Suprapubic skin (tissue), 4 donors: ENCODE results near the gene EXD3. TPM values are rescaled to one million over a fixed set of nuclear protein-coding genes. Genes with fewer than 3 reads are reported as not detected.

Experiments used
- DNase-seq, 2 donors: peaks; one replicate each; pipeline ENCODE4 v3.0.0-alpha.2; 2019; ENCODE audit warnings: low spot score in 2 of 2
- H3K27ac ChIP-seq: fragments of 200-600 bp; sonication (generic); one replicate; pipeline ENCODE4 v1.5.1; 2019
- H3K27me3 ChIP-seq: fragments of 200-600 bp; sonication (generic); one replicate; pipeline ENCODE4 v1.5.1; 2019
- H3K36me3 ChIP-seq: fragments of 200-600 bp; sonication (generic); one replicate; pipeline ENCODE4 v1.5.1; 2019
- H3K4me1 ChIP-seq: fragments of 200-600 bp; sonication (generic); one replicate; pipeline ENCODE4 v1.5.1; 2019
- H3K4me3 ChIP-seq: fragments of 200-600 bp; sonication (generic); one replicate; pipeline ENCODE4 v1.5.1; 2019; ENCODE audit warnings: mild to moderate bottlenecking
- H3K9me3 ChIP-seq: fragments of 200-600 bp; sonication (generic); one replicate; pipeline ENCODE4 v1.5.1; 2019
- CTCF ChIP-seq, 2 donors: fragments of 200-600 bp in 1 of 2; fragments of 450-650 bp in 1 of 2; sonication (generic) in 1 of 2; IDR thresholded peaks; one replicate each; pipeline ENCODE4 v1.5.1; 2016 to 2019; ENCODE audit warnings: antibody characterized with exemption in 2 of 2, mild to moderate bottlenecking in 1 of 2, moderate library complexity in 1 of 2
- EP300 ChIP-seq: sonication (generic); formaldehyde crosslinking; IDR thresholded peaks from one replicate; pipeline ENCODE4 v1.6.1; 2017; ENCODE audit warnings: antibody characterized with exemption
- POLR2A ChIP-seq, 2 donors: fragments of 450-650 bp; IDR thresholded peaks; one replicate each; pipeline ENCODE4 v1.6.1; 2017; ENCODE audit warnings: antibody characterized with exemption in 2 of 2, mild to moderate bottlenecking in 2 of 2, moderate library complexity in 2 of 2
- POLR2AphosphoS5 ChIP-seq, 3 donors: sonication (generic); formaldehyde crosslinking; IDR thresholded peaks; one replicate each; pipeline ENCODE4 v1.6.1; 2017; ENCODE audit warnings: antibody characterized with exemption in 3 of 3
- WGBS: methylation state at CpG from one replicate; pipeline ENCODE4 v1.1.5; 2018; 5-methylcytosine and 5-hydroxymethylcytosine counted together
- total RNA-seq, 4 donors: library from RNA; depleted of rRNA; stranded (reverse); fragments of >200 nt; gene quantifications; one replicate each; pipeline ENCODE4 v1.1.0, GENCODE V29; 2016

EXD3 gene
- total RNA-seq, 4 donors from 2014 or later, result 7.3 to 54.0 (median 16.4) TPM

DNA sequence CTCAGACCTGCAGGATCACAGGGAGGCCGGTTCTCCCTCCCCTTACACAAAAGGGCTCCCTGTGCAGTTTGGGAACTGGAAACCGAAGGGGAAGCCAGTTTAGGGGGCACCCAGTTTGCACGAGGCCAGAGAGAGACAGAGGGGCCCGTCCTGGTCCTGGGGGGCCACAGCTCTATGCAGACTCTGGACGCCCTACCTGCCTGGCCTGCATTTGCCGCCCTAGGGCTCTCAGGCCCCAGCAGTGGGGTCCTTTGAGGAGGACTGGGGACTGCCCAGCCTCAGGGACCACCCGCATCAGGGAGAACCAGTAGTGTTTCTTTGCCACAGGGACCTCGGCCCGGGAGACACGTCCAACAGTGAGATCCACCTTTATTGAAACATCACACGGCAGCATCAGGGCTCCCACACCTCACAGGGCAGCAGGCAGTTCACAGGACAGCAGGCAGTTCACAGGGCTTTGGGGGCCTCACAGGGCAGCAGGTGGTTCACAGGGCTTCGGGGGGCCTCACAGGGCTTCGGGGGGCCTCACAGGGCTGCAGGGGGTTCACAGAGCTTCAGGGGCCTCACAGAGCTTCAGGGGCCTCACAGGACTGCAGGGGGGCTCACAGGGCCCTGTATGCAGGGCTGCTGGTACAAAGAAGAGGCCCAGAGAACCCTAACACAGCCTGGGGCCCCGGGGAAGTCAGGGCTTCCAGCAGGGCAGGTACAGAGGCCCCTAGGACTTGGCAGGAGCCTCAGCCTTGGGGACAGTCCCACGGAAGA is 36.8 kb upstream of the EXD3 start:
- H3K4me3 ChIP-seq, result peak overlapping the region; percentile 81
- no peaks in the 10 kb centered on the region for H3K9me3 ChIP-seq
- peak overlapping the region; percentile 30 for H3K27ac ChIP-seq
- WGBS, result 50% methylated on average over 6 of the region's 15 CpGs
- TF ChIP-seq POLR2A (IDR thresholded peaks at IDR 0.05), result no peak
- no peak for TF ChIP-seq CTCF (IDR thresholded peaks at IDR 0.05)
- no peak for TF ChIP-seq POLR2AphosphoS5 (IDR thresholded peaks at IDR 0.05)
- no peak for TF ChIP-seq EP300
- peaks cover 44% of the 10 kb centered on the region for H3K4me1 ChIP-seq
- no peak for DNase-seq
- peaks cover 29% of the 10 kb centered on the region for H3K36me3 ChIP-seq
- no peaks in the 10 kb centered on the region for H3K27me3 ChIP-seq

- H3K27ac ChIP-seq, result peak within 1 kb of the TSS; percentile 72
- peak; percentile 95 for DNase-seq
- H3K27me3 ChIP-seq, result no peaks in the 10 kb centered on the region
- peak; percentile 57 to 71 for TF ChIP-seq POLR2A (IDR thresholded peaks at IDR 0.05)
- no peak for TF ChIP-seq CTCF (IDR thresholded peaks at IDR 0.05)
- no CpG with 5 or more reads among the region's 62 CpGs for WGBS
- H3K4me1 ChIP-seq, result peaks cover 51% of the 10 kb centered on the region
- peaks cover 29% of the 10 kb centered on the region for H3K36me3 ChIP-seq
- no peaks in the 10 kb centered on the region for H3K9me3 ChIP-seq
- peak within 1 kb of the TSS; percentile 81 for H3K4me3 ChIP-seq
Measured at GRCh38 chr9:137459152-137459600, 36.2 kb upstream of the EXD3 start, which contains the start of gene NSMF. Gene NSMF (minus strand): TSS chr9:137459334. CDS start chr9:137459102, 232 bp downstream.

- Histone ChIP-seq H3K4me3 (peak overlapping the region; percentile 81), H3K9me3 (no peaks in the 10 kb centered on the region), H3K4me1 (peaks cover 53% of the 10 kb centered on the region), H3K27ac (peak overlapping the region; percentile 72), H3K36me3 (peaks cover 24% of the 10 kb centered on the region), H3K27me3 (no peaks in the 10 kb centered on the region)
- peak in 1 of 2 donors; percentile 79 for DNase-seq
- TF ChIP-seq POLR2A (IDR thresholded peaks at IDR 0.05) (no peak), POLR2AphosphoS5 (IDR thresholded peaks at IDR 0.05) (no peak), CTCF (IDR thresholded peaks at IDR 0.05) (no peak), EP300 (no peak)
- WGBS, result 31% methylated on average over 4 of the region's 88 CpGs
Measured at GRCh38 chr9:137458194-137459151, 35.5 kb upstream of the EXD3 start.

- DNase-seq, result peak in 1 of 2 donors; percentile 70
- 94% methylated on average over 5 of the region's 44 CpGs for WGBS
- Histone ChIP-seq H3K27me3 (no peaks in the 10 kb centered on the region), H3K36me3 (peaks cover 23% of the 10 kb centered on the region), H3K27ac (no peak overlapping the region), H3K4me3 (peak overlapping the region; percentile 81), H3K4me1 (peaks cover 58% of the 10 kb centered on the region), H3K9me3 (no peaks in the 10 kb centered on the region)
- no peak for TF ChIP-seq POLR2A (IDR thresholded peaks at IDR 0.05)
Measured at GRCh38 chr9:137457406-137458193, 34.6 kb upstream of the EXD3 start.

- no peaks in the 10 kb centered on the region for H3K27me3 ChIP-seq
- no peak for TF ChIP-seq POLR2A (IDR thresholded peaks at IDR 0.05)
- no peak for TF ChIP-seq EP300
- no peak for TF ChIP-seq POLR2AphosphoS5 (IDR thresholded peaks at IDR 0.05)
- DNase-seq, result peak in 1 of 2 donors; percentile 67
- H3K36me3 ChIP-seq, result peaks cover 26% of the 10 kb centered on the region
- H3K4me3 ChIP-seq, result no peak overlapping the region
- no peak overlapping the region for H3K27ac ChIP-seq
- H3K9me3 ChIP-seq, result no peaks in the 10 kb centered on the region
- peaks cover 58% of the 10 kb centered on the region for H3K4me1 ChIP-seq
- WGBS, result 88% methylated on average over 9 of the region's 10 CpGs
Measured at GRCh38 chr9:137456864-137457405, 34.0 kb upstream of the EXD3 start.
